IMR-90 (cell line): ENCODE measurements around the gene C2CD4B. TPM values are rescaled to one million over a fixed set of nuclear protein-coding genes. Genes with fewer than 3 reads are reported as not detected.

ENCODE experiments used
- ATAC-seq: fragments of 200-7000 bp; cut with Tn5 transposase; 2 replicates; pipeline ENCODE4 v1.9.1; 2020; ENCODE audit warnings: low read depth, mild to moderate bottlenecking, moderate library complexity
- BruUV-seq: library from RNA; stranded (reverse); fragments of 400-500 nt; replicated peaks from 2 replicates; lab custom pipeline; 2021; lab: Mats Ljungman, UMichigan
- CTCF ChIA-PET: fragments of 300-600 bp; formaldehyde crosslinking; extraction: SDS; loops from one replicate; lab custom pipeline; 2021; ENCODE audit warnings: antibody characterized with exemption; lab: Yijun Ruan, JAX
- POLR2A ChIA-PET: fragments of 300-600 bp; sonication (Branson Sonifier 250); formaldehyde crosslinking; loops from one replicate; lab custom pipeline; 2022; ENCODE audit warnings: antibody characterized with exemption; ENCODE audit not compliant: unreplicated experiment; lab: Charles Lee
- DNase-seq: peaks from one replicate; pipeline ENCODE4 v3.0.0; 2013
- H2AFZ ChIP-seq: replicated peaks from 2 replicates; pipeline ENCODE3; 2013; ENCODE audit warnings: low read length, mild to moderate bottlenecking; ENCODE audit not compliant: poor library complexity
- H2AK5ac ChIP-seq: 2 replicates; pipeline ENCODE4 v1.6.1; 2013; ENCODE audit warnings: low read depth, low read length, inconsistent platforms
- H2AK9ac ChIP-seq: replicated peaks from 2 replicates; pipeline ENCODE3; 2013; ENCODE audit warnings: mild to moderate bottlenecking, low read depth, low read length, moderate library complexity; ENCODE audit not compliant: poor library complexity
- H2BK120ac ChIP-seq: 2 replicates; pipeline ENCODE4 v1.6.1; 2013; ENCODE audit warnings: low read depth, low read length, inconsistent platforms
- H2BK15ac ChIP-seq: 3 replicates; pipeline ENCODE4 v1.6.1; 2013; ENCODE audit warnings: low read depth, low read length, inconsistent platforms
- H2BK20ac ChIP-seq: 2 replicates; pipeline ENCODE4 v1.6.1; 2013; ENCODE audit warnings: low read depth, mild to moderate bottlenecking, inconsistent platforms, low read length, moderate library complexity
- H2BK5ac ChIP-seq: 2 replicates; pipeline ENCODE4 v1.6.1; 2013; ENCODE audit warnings: mild to moderate bottlenecking, low read depth, low read length, inconsistent platforms; ENCODE audit not compliant: poor library complexity, severe bottlenecking
- H3K14ac ChIP-seq: replicated peaks from 2 replicates; pipeline ENCODE4 v1.6.1; 2013; ENCODE audit warnings: low read depth, low read length, inconsistent platforms
- H3K18ac ChIP-seq: 2 replicates; pipeline ENCODE4 v1.6.1; 2013; ENCODE audit warnings: low read depth, low read length, control low read depth
- H3K23ac ChIP-seq: 2 replicates; pipeline ENCODE4 v1.6.1; 2013; ENCODE audit warnings: low read depth, low read length, inconsistent platforms
- H3K27ac ChIP-seq: 2 replicates; pipeline ENCODE4 v1.5.1; 2013; ENCODE audit warnings: mild to moderate bottlenecking, control low read depth, low read length; ENCODE audit not compliant: insufficient read depth
- H3K27me3 ChIP-seq: 2 replicates; pipeline ENCODE4 v1.6.1; 2013; ENCODE audit warnings: low read length; ENCODE audit not compliant: control insufficient read depth, insufficient read depth
- H3K36me3 ChIP-seq: 2 replicates; pipeline ENCODE4 v1.6.1; 2013; ENCODE audit warnings: low read length, mixed read lengths; ENCODE audit not compliant: control insufficient read depth, insufficient read depth
- H3K4ac ChIP-seq: 2 replicates; pipeline ENCODE4 v1.6.1; 2013; ENCODE audit warnings: low read depth, low read length, inconsistent platforms
- H3K4me1 ChIP-seq: 2 replicates; pipeline ENCODE4 v1.6.1; 2013; ENCODE audit warnings: low read length, mixed read lengths; ENCODE audit not compliant: control insufficient read depth, insufficient read depth
- H3K4me2 ChIP-seq: 2 replicates; pipeline ENCODE4 v1.6.1; 2013; ENCODE audit warnings: low read depth, mild to moderate bottlenecking, control low read depth, low read length, moderate library complexity
- H3K4me3 ChIP-seq: 2 replicates; pipeline ENCODE4 v1.5.1; 2013; ENCODE audit warnings: low read depth, mild to moderate bottlenecking, control low read depth, low read length, moderate library complexity; ENCODE audit not compliant: insufficient read depth
- H3K56ac ChIP-seq: 2 replicates; pipeline ENCODE4 v1.6.1; 2013; ENCODE audit warnings: low read length, inconsistent platforms; ENCODE audit not compliant: insufficient read depth; ENCODE audit errors: extremely low read depth
- H3K79me1 ChIP-seq, 2 experiments: 2 replicates each; pipeline ENCODE4 v1.6.1; 2013; ENCODE audit warnings: low read length in 2 of 2, inconsistent platforms in 1 of 2, low read depth in 1 of 2
- H3K9ac ChIP-seq: 2 replicates; pipeline ENCODE4 v1.6.1; 2013; ENCODE audit warnings: low read depth, low read length, control low read depth
- H3K9me1 ChIP-seq: 2 replicates; pipeline ENCODE4 v1.6.1; 2013; ENCODE audit warnings: low read length, inconsistent platforms; ENCODE audit not compliant: insufficient read depth
- H3K9me3 ChIP-seq: 2 replicates; pipeline ENCODE4 v1.6.1; 2013; ENCODE audit warnings: low read length; ENCODE audit not compliant: control insufficient read depth, insufficient read depth
- H4K20me1 ChIP-seq: 2 replicates; pipeline ENCODE4 v1.6.1; 2013; ENCODE audit warnings: low read length, inconsistent platforms; ENCODE audit not compliant: insufficient read depth
- H4K5ac ChIP-seq: 2 replicates; pipeline ENCODE4 v1.6.1; 2013; ENCODE audit warnings: mild to moderate bottlenecking, low read depth, low read length, control low read depth
- H4K8ac ChIP-seq, 2 experiments: 2 replicates each; pipeline ENCODE4 v1.6.1; 2013; ENCODE audit warnings: low read depth in 2 of 2, low read length in 2 of 2, control low read depth in 1 of 2, inconsistent platforms in 1 of 2
- H4K91ac ChIP-seq: 2 replicates; pipeline ENCODE4 v1.6.1; 2013; ENCODE audit warnings: low read depth, low read length, inconsistent platforms; ENCODE audit not compliant: insufficient read depth
- CEBPB ChIP-seq: IDR thresholded peaks from 2 replicates; pipeline ENCODE4 v1.6.1; 2012; ENCODE audit warnings: low read depth, low read length, improper control_type of control experiment
- CHD1 ChIP-seq: IDR thresholded peaks from 2 replicates; pipeline ENCODE4 v1.6.1; 2012; ENCODE audit warnings: low read depth, low read length, improper control_type of control experiment
- ELK1 ChIP-seq: fragments of 150-350 bp; IDR thresholded peaks from 2 replicates; pipeline ENCODE4 v1.6.1; 2016; ENCODE audit warnings: low read depth, mild to moderate bottlenecking, low read length, moderate library complexity, borderline replicate concordance
- FOS ChIP-seq: fragments of 150-350 bp; IDR thresholded peaks from 2 replicates; pipeline ENCODE4 v1.6.1; 2016; ENCODE audit warnings: low read depth, low read length
- MAFK ChIP-seq: IDR thresholded peaks from 2 replicates; pipeline ENCODE4 v1.6.1; 2012; ENCODE audit warnings: low read depth, low read length, improper control_type of control experiment
- POLR2A ChIP-seq: IDR thresholded peaks from 2 replicates; pipeline ENCODE4 v1.6.1; 2012; ENCODE audit warnings: mild to moderate bottlenecking, low read depth, low read length
- RAD21 ChIP-seq: IDR thresholded peaks from 2 replicates; pipeline ENCODE4 v1.6.1; 2012; ENCODE audit warnings: low read length, improper control_type of control experiment
- WGBS, 2 experiments: methylation state at CpG; one replicate each; pipeline versions ENCODE4 v1.1.5 to v1.1.7; 2013; ENCODE audit warnings: missing lambda C conversion rate in 2 of 2; ENCODE audit not compliant: insufficient read length in 1 of 2; ENCODE audit errors: extremely low coverage in 2 of 2; 5-methylcytosine and 5-hydroxymethylcytosine counted together
- dilution Hi-C: fragments of 300-500 bp; cut with HindIII; formaldehyde crosslinking; loops from one replicate; pipeline ENCODE4 v1.14.3; 2018; ENCODE audit warnings: low sequenced_read_pairs; ENCODE audit not compliant: unreplicated experiment
- in situ Hi-C: fragments of 300-500 bp; cut with MboI; formaldehyde crosslinking; loops from 3 replicates; pipeline ENCODE4 v1.14.3; 2019; ENCODE audit warnings: low sequenced_read_pairs, inconsistent platforms, mixed read lengths
- intact Hi-C: fragments of 100-400 bp; cut with micrococcal nuclease; formaldehyde crosslinking; loops from 2 replicates; pipeline ENCODE4 v1.10.0; 2022
- polyA plus RNA-seq, 3 experiments: library from polyadenylated mRNA; depleted of rRNA; stranded (reverse); fragments of >200 nt; gene quantifications; 2 replicates each; pipeline ENCODE4 v1.2.3, GENCODE V29; 2012; ENCODE audit warnings: low replicate concordance in 1 of 3
- total RNA-seq: library from RNA; depleted of rRNA; stranded (reverse); fragments of >200 nt; gene quantifications from 2 replicates; pipeline ENCODE4 v1.2.3, GENCODE V29; 2012

Gene C2CD4B
- total and polyA plus RNA-seq, 2 of the 4 experiments (the other 2 are of a cell fraction) = not detected

DNA sequence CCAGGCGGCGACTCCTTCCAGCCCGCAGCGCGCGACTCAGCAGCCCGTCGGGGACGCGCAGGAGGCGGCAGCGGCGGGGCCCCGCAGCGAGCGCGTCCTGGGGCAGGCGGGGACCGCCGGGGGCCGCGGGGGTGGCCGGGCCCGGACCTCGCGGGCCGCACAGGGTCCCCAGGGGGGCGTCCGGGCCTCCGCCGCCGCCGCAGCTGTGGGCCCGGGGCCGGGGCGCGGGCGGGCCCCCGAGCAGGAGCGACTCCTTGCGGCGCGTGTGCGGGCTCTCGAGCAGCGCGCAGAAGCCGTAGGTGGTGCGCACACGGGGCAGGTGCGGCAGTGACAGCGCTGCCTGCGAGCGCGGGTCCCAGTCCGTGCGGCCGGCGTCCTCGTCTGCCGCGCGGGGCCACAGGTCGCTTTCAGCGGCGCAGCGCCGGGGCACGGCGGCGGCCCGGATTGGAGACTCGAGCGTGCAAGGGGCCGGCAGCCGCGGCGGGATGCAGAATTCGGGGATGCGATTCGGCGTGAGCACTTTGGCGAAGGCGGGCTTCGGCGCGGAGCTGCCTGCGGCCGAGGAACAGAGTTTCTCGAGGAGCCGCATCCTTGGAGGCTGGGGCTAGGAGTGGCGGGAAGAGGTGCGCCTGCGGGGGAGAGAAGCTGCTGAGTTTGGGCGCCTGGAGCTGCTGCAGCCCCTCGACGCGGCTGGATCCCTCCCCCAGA is 535 bp downstream of the C2CD4B start:
- no peak overlapping the region for H2BK15ac ChIP-seq
- DNase-seq = no peak
- no peaks in the 10 kb centered on the region for H4K20me1 ChIP-seq
- POLR2A ChIA-PET = no interaction called here
- peaks cover 53% of the 10 kb centered on the region for H3K27me3 ChIP-seq
- intact Hi-C loops = loop anchor here (10.0 kb wide), 1 partner anchor 120 kb away; no protein-coding TSS in a partner anchor
- no peak overlapping the region for H4K8ac ChIP-seq
- TF ChIP-seq ELK1 (no peak), CEBPB (no peak), FOS (no peak), CHD1 (no peak), POLR2A (no peak), MAFK (no peak), RAD21 (no peak)
- H3K9ac ChIP-seq = no peak overlapping the region
- peaks cover 2% of the 10 kb centered on the region; the same call in 1 of the 2 replicates for H3K9me3 ChIP-seq
- no peak overlapping the region for H3K14ac ChIP-seq
- H3K79me1 ChIP-seq = no peaks in the 10 kb centered on the region
- CTCF ChIA-PET = no interaction called here
- no peak overlapping the region for H3K4ac ChIP-seq
- H2BK5ac ChIP-seq = no peak overlapping the region
- H2AFZ ChIP-seq = peak overlapping the region; percentile 67
- no peak overlapping the region for H2BK120ac ChIP-seq
- dilution Hi-C loops = no loop called here
- no peak overlapping the region for H2BK20ac ChIP-seq
- peak overlapping the region; percentile 57; the same call in 1 of the 2 replicates for H3K4me2 ChIP-seq
- H3K27ac ChIP-seq = no peak overlapping the region
- no peak overlapping the region for H3K23ac ChIP-seq
- peak; percentile 27; the same call in 1 of the 2 replicates for ATAC-seq
- H2AK5ac ChIP-seq = no peak overlapping the region
- H3K18ac ChIP-seq = no peak overlapping the region
- H3K4me1 ChIP-seq = no peaks in the 10 kb centered on the region
- no peak overlapping the region for H4K5ac ChIP-seq
- no peaks in the 10 kb centered on the region for H3K9me1 ChIP-seq
- no peak overlapping the region for H4K91ac ChIP-seq
- no peaks in the 10 kb centered on the region for H3K36me3 ChIP-seq
- no peak overlapping the region for H3K56ac ChIP-seq
- WGBS, 2 experiments = 2% methylated on average over 30 of the region's 98 CpGs; no CpG with 5 or more reads in 1 of the 2 experiments
- in situ Hi-C loops = no loop called here
- BruUV-seq = no TSS peak
- no peak overlapping the region for H2AK9ac ChIP-seq
- no peak overlapping the region for H3K4me3 ChIP-seq
